Activated CD8-positive, alpha-beta memory T cell treated with anti-CD3 and anti-CD28 coated beads, Interleukin-2, amount 50 U/mL, for 48 hours (primary cell): ENCODE data around the gene CELA3B.
A peak's percentile ranks its signal among the peaks of the same experiment; 100 is the strongest.
"Not testable (repeated sequence)": the region's sequence is repeated elsewhere in the genome, so short reads cannot be mapped to it uniquely, and the experiment has no call there.

Experiments used
- DNase-seq: peaks from one replicate; pipeline ENCODE4 v3.0.0-alpha.2; 2020

The CELA3B gene

DNA sequence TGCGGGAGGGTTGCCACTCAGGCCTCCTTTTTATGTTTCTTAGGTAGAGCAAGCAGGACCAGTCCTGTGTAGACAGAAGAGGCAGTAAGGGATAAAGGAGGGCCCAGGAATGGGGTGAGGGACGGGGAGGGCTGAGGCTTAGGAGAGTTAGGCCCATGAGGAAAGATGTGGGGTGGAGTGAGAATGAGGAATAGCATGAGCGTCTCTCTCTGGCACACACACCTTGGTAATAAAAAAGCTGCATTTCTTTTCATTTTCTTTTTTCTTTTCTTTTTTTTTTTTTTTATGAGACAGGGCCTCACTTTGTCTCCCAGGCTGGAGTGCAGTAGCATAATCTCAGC, 32.1 kb upstream of the CELA3B start:
- DNase-seq, result no peak

DNA sequence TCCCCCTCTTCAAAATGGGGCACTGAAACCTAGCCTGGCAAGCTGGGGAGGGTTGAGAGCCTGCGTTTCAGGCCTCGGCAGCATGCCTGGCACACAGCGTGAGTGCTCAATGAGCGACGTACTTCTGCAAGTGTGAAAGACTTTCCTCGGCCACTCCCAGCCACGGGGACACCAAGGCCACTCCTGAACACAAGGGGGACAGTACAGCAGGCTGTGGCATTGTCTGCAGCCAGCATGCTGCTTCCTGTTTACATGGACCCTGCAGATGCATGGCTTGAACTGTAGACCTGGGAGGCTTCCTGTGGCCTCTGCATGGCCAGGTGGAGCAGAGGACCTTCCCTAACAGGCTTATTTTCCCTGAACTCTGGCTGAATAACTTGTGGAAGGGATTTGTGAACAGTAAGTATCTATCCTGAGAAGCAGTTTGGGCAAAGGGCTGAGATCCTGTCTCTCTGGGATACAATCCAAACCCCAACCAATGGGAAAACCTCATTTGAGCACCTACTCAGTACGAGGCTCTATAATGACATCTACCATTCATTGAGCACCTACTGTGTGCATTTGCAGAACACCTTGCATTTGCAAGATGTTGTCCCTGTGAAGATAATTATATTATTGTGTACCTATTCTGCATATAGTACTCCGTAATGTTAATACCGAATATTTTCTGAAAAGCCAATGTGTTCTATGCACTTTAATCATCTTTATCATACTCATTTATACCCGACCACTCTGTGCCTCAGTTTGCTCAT, 29.8 kb upstream of the CELA3B start:
- no peak for DNase-seq

DNA sequence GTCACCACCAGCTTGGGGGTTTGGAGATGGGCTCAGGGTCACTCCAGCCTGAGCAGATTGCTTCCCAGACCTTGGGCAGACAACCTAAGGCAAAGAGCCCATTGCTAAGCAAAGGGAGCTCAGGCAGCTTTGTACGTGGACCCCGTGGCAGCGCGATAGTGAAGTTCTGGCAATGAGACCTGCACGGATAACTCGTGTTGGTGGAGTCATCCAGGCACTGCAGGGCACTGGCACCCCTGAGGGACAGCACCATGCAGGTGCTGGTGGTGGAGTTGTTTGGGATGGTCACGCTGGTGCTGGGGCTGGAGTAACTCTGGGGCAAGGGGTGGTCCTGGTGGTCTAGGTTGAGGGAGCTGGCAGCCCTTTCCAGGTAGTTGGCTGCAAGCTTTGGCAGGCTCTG, 26.1 kb upstream of the CELA3B start:
- no peak for DNase-seq

DNA sequence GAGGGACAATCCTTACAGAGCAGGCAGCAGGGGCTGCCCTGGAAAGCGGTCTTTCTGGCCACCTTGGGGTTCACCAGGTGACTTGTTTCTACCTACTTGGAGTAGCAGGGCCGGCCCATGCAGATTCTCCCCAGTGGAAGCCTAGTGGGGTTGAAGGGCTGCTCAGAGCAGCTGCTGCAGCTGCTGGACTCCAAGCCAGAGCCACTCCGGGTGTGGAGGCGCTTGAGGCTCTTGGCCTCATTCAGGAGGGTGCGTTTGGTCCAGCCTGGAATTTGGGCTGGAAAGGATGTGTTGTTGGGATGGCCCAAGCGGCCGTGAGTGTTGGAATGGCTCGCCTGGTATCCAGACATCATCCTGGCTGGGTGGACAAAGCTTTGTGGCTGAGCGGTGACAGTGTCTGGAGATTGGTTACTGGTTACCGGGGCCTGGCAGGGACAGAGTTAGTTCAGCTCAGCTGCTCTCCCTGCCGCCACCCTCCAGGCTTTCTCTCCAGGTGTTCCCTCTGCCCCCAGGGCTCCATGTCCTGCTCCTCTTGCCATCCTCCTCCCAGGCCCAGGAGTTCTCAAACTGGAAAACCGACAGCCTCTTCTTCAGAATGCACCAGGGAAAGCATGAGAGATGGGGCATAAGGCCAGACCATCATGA, 25.5 kb upstream of the CELA3B start:
- DNase-seq, result no peak

DNA sequence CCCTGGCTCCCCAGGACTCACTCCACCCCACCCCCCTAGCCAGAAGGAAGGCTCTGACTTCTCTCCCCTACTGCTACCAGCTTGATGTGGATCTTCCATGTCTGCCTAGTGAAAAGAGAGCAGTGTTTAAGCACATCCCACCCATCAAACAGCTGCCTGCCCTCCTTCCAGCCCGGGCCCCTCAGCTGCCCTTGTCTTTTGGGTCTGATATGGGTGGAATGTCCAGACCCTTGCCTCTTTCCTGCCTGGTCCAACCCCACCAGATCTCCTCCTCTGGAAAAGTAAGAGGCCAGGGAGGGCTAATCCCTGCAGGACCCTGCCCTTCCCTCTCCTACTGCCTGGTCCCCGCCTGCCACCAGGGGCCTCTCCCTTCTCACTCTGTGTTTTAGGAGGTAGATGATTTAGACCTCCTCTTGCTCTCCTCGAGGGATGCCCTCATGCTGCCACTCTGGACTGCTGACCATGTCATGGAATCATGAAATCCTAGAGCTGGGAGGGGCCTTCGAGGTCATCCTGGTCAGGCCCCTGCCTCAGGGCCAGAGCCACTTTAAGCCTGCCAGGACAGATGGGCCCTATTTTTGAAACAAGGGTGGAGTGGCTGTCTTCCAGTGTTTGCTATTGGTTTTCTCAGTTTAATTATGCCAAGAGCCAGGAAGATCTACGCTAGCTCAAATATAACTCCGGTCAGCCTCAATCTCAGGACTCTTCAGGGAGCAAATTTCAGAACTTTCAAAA, 23.9 kb upstream of the CELA3B start:
- no peak for DNase-seq

DNA sequence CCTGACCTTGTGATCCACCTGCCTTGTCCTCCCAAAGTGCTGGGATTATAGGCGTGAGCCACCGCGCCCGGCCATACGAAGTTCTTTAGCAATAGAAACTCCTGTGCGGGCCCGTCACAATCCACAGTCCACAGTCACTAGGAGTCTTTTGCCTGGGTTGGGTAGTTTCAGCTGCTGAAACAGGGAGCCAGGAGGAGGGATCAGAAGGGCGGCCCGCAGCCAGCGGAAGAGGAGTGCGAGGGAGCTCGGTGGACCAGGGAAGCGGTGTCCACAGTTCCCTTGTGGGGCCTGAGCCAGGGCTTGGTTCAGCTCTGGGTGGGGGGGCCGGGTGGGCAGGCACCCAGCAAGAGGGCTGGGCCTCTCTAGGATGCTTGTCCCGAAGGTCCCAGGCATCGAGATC, 21.8 kb upstream of the CELA3B start:
- DNase-seq, result no peak

DNA sequence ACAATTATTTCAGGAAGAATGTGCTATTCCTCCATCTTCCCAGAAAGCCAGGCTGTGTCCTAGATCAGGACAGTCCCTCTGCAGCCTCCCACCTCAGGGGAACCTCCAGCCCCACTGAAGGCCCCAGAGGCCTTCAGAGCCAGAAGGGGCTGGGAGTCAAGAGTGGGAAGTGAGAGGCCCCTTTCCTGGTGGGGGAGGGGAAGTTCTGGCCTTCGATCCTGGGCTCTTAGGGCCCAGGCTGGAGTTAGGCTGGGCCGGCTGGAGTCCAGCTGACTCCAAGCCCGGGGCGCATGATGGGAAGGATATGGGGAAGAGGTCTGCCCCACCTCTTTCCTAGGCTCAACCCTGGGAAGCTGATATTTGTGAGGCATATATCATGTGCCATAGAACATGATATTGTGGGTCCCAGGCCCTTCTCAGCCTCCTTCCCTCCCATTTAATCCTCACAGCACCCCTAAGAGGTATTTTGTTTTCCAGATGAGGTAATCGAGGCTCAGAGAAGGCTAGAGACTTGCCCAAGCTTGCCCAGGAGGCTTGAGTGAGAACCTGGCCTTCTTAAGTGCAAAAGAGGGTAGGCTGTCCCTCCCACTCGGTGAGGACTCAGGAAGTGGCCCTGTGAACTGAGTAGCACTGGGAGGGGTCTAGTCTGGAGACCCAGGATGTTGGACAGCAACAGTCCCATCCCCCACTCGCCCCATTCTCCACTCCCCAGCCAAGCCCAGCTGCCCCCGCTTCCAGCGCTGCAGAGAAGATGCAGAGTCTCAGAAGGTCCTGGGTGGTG, 21.1 kb upstream of the CELA3B start:
- DNase-seq, result no peak

DNA sequence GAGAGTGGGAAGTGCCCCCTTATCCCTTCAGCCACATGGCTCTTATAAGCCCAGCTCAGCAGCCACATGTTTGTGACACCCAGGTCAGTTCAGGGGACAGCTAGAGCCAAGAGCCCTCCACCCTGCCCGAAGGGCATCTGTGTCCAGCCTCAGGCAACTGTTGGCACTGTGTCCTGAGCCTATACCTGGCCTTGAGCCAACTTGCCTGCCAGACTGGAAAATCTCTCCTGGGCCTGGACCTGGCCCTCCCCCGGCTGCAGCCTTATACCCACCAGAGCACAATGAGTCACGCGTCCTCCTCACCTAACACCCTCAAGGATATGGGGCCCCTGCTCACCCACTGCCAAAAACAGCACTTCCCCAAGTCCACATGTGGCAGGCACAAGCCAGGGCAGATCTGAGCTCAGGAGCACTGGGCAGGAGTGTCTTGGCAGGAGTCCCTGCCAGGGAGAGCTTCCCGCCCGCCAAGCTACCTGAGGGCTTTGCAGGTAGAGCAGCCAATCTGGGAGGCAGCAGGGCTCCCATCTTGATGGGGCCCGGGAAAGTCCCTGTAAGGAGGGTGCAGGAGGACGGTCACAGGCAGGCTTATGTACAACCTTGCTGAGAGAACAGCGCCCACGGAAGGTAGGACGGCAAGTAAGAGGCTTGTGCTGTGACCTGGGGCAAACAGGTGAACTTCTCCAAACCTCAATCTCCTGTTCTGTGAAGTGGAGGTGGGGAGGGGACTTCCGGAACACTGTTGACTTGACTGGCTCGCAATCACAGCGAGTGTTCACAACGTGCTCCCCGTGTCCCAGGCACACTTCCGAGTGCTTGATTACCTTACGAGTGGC, 19.9 kb upstream of the CELA3B start:
- peak; percentile 66 for DNase-seq

DNA sequence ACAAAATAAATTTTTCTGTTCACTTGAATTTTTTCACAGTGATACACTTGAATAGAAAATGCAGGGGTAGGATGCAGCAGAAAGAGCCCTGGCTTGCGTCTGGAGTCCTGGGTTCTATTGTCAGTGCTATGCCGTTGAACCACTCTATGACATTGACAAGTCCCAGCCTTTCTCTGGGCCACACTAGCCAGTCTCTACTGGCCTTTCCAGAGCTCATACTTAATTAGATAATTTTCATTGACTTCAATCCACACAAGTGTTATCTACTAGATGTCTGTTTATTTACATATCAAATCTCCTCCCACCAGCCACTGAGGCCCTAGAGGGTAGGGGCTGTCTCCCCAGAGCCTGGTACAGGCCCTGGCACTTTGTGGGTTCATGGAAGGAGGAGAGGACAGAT, 15.5 kb upstream of the CELA3B start:
- DNase-seq, result no peak

DNA sequence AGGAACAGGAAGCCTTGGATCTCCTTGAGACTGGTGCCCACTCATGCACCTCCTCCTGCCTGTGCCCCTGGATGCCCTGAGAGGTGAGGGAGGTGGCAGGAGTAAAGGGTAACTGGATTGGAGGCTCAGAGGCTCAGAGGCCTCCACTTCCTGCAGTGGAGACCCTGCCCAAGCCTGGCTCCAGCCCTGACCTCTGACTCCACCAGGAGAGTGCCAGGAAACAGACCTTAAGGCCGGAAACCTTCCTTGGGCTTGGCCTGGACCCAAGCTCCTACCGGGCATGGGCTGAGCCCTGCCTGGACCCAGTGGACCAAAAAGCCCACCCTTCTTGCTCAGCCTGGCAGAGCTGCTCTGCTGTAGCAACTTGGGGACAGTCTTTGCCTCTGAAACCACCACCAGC, 15.0 kb upstream of the CELA3B start:
- DNase-seq, result no peak

DNA sequence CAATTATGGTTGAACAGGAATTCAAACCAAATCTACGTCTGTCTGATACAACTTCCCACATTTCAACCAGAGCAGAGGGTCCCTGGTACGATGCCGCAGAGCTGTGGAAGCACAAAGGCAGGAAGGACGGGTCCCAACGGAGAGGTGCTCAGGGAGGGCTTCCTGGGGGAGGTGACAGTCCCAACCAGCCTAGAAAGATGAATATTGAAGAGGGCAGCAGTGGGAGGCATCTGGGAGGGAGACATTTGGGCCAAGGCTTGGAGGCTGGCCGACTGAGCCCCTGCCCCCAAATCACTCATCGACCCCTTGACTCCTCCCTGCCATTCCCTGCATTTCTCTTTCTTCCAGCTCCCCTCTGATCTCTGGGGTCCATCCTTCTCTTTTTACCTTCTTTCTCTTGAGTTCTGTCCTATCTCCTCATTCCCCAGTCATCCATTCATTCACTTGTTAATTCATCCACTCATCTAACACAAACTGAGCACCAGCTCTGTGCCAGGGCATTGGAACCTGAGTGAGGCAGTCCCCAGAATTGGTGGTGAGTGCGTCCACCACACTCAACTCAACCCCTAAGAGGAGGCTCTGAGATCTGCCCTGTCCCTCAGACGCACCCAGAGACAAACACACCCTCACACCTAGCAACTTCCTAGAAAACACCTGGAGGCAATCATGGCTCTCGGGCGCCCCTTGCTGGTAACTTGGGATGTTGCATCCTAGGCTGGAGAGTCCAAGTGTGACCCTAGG, 13.2 kb upstream of the CELA3B start:
- DNase-seq, result peak; percentile 96

DNA sequence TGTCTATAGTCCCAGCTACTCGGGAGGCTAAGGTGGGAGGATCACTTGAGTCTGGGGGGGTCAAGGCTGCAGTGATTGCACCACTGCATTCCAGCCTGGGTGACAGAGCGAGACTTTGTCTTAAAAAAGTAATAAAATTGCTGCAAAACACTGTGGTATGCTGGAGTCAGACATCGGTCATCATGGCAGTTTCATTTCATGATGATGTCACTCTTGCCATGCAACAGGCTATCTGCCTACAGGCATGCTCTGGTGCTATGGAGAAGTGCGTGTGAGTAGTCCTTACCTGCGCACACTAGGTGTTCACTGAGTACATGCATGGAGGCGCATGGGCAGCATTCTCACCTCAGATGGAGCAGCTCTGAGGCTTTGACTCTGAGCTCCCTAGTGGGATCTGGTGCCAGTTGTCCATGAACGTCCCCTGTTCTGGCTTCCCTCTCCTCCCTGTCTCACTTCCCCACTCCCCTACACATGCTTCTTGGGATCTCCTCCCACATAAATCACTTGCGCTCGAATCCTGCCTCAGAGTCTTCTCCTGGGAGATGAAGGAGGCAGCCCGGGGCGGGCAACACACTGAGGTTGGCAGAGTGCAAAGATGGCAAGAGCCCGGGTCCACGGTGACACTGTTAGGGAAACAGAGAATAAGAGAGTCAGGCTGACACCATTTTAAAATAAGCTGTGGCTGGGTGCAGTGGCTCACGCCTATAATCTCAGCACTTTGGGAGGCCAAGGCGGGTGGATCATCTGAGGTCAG, 10.4 kb upstream of the CELA3B start:
- no peak for DNase-seq

DNA sequence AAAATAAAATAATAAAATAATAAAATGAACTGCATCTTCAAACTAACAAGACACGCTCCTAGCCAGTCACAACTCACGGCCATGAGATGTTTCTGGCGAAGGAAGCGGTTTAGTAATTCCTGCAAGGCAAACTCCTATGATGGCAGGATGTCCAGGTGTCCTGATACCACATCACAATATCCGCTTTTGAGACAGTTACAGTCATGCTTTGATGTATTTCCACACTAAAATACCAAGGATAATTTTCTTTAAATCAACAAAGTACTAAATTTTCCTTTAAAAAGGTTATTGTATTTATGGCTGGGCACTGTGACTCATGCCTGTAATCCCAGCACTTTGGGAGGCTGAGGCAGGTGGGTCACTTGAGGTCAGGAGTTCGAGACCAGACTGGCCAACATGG, 9.6 kb upstream of the CELA3B start:
- not testable (repeated sequence) for DNase-seq

DNA sequence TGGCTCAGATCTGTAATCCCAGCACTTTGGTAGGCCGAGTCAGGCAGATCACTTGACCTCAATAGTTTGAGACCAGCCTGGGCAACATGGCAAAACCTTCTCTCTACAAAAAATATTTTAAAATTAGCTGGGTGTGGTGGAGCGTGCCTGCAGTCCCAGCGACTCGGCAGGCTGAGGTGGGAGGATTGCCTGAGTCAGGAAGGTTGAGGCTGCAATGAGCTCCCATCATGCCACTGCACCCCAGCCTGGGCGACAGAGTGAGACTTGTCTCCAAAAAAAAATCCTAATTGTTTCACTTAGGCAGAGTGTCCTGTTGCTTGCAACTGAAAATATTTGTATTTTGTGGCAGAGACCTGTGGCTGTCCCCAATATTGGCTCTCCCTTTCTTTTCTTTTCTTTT, 7.8 kb upstream of the CELA3B start:
- DNase-seq, result not testable (repeated sequence)

DNA sequence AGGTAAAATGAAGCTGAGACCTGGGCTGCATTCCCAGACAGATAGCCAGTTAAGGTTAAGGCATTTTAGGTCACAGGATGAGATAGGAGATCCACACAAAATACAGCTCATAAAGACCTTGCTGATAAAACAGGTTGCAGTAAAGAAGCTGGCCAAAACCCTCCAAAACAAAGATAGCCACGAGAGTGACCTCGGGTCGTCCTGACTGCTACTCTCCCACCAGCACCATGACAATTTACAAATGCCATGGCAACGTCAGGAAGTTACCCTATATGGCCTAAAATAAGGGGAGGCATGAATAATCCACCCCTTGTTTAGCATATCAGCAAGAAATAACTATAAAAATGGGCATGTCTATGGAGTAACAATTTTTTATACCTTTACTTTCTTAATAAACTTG, 6.3 kb upstream of the CELA3B start:
- DNase-seq, result not testable (repeated sequence)

DNA sequence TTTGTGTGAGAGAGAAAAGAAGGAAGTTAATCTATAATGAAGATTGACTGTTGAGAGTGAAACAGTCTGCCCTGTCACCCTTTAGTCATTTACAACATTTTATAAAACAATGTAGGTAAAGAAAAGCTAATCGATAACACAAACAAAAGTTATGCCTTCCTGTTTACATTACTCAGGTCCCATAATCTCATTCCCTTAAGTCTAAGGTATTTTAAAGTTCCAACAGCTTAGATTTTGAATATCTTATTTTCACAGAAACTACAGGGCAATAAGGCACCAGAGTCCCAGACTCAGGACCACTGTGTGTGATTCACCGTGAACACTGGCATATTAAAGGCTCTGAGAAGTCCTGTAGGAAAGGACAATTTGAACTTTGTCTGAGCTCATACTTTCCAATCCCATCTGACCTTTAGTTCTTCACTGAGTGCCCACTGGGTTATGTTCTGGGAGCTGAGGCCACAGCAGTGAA, 3.8 kb upstream of the CELA3B start:
- DNase-seq, result not testable (repeated sequence)

DNA sequence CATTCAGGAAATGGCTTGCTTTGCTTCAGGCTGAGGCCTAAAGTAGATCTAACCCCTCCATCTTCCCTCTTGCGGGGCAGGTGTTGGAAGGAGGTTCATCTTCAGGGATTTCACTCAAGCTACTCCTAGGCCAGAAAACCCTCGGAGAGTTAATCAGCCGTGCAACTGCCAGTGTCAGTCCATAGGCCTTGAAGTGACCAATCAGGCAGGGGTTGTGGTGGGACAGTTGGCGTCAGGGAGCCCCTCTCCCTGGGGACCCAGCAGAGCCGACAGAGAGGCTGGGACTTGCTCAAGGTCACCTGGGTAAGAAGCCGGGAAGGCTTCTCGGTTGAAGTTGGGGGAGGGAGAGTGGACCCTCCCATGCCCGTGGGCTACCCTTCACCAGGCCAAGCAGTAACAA, 2.9 kb upstream of the CELA3B start:
- DNase-seq, result not testable (repeated sequence)

DNA sequence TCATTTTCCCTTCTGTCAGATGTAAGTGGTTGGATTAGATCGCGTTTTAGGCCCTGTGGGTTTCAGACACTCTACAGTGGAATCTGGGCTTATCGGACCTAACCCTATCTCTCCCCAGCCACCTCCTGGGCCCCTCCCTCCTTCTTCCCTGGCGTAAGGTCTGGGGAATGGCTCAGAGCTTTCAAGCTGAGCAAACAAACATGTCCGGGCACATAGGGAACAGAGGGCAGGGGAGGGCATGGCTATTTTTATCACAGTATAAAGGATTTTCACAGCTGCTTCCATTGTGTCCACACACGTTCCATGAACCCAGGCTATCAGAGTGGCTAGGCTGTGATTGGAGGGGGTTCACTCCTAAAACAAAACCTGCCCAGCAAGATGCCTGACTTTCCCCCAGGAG, 2.1 kb upstream of the CELA3B start:
- DNase-seq, result not testable (repeated sequence)

DNA sequence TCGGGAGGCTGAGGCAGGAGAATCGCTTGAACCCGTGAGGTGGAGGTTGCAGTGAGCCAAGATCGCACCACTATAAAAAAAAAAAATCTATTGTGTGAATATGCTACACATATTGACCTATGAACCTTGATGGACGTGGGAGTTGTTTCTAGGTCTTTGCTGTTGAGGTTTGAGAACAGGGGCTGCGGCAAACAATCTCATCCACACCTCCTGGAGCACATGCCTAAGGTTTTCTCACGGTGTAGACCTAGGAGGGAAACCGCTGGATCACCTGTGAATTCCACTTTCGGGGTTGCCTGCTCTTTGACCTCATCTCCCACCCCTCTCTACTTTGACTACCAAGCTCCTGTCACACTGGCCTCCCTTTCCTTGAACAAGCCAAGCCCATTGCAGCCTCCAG, 1.5 kb upstream of the CELA3B start:
- not testable (repeated sequence) for DNase-seq

DNA sequence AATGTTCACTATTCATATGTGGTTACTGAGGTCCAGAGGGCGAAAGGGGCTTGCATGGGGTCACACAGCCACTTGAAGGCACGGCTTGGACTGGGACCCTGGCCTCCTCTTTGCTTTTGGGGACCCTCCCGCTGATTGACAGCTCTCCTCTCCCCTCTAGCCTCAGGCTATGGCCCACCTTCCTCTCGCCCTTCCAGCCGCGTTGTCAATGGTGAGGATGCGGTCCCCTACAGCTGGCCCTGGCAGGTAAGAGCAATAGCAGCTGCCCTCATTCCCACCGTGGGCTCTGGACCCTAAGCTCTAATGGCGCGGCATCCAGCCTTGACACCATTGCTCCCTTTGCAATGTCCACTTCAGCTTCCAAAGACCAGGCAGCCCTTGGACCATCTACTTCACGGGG, 1.4 kb downstream of the CELA3B start:
- not testable (repeated sequence) for DNase-seq
